Hepatic stellate cell (primary cell): ENCODE measurements around the gene GGA2.
"Not testable (repeated sequence)": the region's sequence is repeated elsewhere in the genome, so short reads cannot be mapped to it uniquely, and the experiment has no call there.

ENCODE experiments used
- DNase-seq: peaks from one replicate; pipeline ENCODE4 v3.0.0; 2011; ENCODE audit warnings: low spot score

Gene GGA2

DNA sequence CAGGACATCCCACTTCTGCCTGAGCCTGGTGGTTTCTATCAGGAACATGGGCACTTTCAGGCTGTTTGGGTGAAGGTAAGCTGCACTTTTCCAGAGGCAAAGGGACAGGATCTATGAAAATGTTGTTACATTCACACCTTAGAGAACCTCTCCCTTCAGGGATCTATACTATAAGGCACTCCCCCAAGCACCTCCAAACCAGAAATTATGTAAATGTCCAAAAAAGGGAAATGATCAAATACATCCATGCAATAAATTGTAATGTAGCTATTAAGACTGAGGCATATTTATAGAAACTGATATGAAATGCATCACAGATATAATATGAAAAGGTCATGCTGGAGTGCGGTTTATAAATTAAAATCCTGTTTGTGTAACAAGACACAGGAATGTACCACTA lies 34.0 kb downstream of the GGA2 start:
- DNase-seq = no peak

DNA sequence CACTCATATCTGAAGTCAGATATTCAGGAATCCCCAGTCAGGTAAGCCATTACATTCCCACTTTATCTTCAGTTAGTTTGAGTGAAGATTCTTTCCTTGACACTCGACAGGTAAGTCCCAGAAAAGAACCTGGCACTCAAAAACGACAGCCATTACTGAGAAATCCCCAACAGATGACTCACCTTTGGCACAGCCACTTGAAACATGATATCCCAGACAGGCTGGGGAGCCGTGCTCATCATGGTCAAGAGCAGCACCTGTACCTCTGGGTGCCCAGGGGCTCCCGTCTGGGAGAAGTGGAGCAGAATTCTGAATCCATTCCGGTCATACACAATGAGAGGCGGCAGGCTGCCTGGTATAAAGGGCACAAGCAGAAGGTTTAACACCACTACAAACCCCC lies 40.5 kb downstream of the GGA2 start:
- DNase-seq = no peak

DNA sequence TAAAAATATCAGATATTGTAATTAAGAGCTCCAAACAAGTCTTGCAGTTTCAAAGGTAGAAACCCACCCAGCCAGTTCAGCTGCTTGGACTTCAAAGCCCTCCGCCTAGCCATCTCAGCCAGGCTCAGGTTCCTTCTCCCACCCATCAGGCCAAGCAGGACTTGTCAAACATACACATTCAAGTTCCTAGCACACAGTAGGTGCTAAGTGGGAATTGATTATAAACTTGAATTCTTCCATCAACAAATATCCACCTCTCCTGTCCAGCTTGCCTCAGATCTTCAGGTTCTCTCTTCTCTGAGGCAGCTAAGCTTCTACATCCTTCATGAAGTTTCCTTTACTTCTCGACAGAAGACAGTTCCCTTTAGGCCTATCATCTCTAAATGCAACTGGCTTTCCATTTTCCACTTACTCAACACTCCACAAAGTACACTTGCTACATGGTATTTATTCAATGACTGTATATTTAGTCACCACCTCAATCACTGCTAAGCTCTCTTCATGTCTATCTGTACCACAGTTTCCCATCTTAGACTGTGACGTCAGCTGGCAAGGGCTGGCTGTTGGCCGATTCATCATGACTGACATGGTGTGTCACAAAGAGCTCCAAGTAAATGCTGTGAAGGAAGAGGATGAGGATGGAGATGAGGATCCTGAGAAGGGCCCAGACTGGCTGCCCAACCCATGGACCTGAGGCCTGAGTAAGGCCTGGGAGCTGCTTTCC lies 44.0 kb downstream of the GGA2 start:
- DNase-seq = peak; percentile 60

DNA sequence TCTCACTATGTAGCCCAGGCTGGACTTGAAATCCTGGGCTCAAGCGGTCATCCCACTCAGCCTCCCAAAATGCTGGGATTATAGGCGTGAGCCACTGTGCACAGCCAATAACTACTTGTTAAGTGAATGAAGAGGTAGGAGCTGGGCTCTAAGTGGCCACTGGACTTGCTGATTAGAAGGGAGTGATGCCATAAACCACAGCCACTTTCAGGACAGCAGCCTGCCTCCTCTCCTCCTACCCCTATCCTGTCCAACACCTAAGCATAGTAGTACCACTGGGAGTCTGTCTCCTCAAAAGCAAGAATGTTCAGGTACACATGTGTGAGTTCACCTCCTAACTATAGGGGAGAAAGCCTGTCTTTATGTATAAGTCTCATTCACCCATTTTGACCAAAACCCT lies 45.1 kb downstream of the GGA2 start:
- DNase-seq = no peak

- DNase-seq = no peak
These were observed 46.1 kb downstream of the GGA2 start for GRCh38 chr16:23464196-23464595.

GRCh38 chr16:23462994-23463393 lies 47.3 kb downstream of the GGA2 start:
- DNase-seq = peak; percentile 32

DNA sequence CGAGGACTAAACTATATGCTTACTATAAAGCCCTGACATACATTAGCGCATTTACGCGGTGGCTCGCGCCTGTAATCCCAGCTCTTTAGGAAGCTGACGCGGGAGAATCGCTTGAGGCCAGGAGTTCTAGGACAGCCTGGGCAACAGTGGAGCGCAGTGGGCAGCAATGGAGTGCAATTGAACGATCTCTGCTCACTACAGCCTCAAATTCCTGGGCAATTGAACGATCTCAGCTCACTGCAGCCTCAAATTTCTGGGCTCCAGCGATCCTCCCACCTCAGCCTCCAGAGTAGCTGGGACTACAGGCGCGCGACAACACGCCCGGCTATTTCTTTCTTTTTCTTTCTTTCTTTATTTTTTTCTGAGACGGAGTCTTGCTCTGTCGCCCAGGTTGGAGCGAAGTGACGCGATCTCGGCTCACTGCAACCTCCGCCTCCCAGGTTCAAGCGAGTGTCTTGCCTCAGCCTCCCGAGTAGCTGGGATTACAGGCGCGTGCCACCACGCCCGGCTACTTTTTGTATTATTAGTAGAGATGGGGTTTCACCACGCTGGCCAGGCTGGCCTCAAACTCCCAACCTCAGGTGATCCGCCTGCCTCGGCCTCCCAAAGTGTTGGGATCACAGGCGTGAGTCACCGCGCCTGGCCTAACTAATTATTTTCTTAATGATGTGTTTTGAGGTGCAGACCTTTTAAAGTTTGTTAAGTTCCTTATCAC lies 56.8 kb downstream of the GGA2 start:
- DNase-seq = no peak

DNA sequence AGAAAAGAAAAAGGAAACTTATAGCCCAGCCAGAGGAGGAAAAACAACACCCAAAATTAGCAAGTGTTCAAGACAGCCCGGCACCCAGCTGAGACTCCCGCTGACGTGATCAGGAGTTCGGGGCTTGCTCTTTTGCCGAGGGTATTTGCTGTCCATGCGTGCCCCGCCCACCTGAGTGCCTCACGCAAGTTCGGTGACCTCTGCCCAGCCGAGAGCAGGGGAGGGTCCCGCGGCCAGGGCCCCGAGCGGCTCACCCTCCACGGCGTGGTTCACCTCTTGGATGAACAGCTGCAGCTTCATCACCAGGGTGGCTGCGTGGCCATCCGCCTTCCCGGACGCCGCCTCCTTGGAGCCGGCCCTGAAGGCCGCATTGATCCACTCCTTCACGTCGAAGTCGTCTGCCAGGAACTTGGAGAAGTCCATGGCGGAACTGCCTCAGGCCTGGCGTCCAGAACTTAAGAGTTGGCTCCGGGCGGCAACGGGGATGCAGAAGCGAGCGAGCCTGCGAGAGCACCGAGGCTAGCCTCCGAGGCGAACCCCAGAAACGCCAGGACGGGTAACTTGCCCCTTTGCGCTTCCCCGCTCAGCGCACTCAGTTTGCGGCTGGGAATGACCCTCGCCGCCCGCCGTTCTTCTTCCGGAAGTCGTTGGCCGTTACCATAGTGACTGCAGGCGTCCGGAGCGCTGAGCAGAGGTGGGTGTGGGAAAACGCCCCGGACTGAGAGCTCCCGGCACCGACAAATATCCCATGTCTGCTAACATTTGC lies 57.5 kb downstream of the GGA2 start, which contains the start of gene COG7:
COG7 (minus strand) TSS at position 618 of the 766 bp plus-strand sequence; CDS start at position 423, 195 bp downstream.
- peak; percentile 87 for DNase-seq

- no peak for DNase-seq
These were observed 58.1 kb downstream of the GGA2 start for GRCh38 chr16:23452221-23452571.

GRCh38 chr16:23448392-23448791 lies 61.9 kb downstream of the GGA2 start:
- DNase-seq = no peak

DNA sequence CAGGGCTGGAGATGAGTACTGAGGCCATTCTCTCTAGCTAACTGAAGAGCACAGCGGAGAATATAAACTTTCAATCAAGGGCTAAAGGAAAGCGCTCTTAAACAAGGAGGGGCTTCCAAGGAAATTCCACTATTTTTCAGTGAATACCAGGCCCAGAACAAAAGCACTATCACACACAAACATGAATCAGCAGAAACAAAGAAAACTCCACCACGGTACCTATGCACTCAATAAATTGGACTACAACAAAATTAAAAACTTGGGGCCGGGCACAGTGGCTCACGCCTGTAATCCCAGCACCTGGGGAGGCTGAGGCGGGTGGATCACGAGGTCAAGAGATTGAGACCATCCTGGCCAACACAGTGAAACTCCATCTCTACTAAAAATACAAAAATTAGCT lies 72.8 kb downstream of the GGA2 start:
- DNase-seq = not testable (repeated sequence)

GRCh38 chr16:23436951-23437350 lies 73.3 kb downstream of the GGA2 start:
- DNase-seq = no peak

GRCh38 chr16:23435500-23435899 lies 74.8 kb downstream of the GGA2 start:
- peak; percentile 46 for DNase-seq

- peak; percentile 38 for DNase-seq
These were observed 75.9 kb downstream of the GGA2 start for GRCh38 chr16:23434380-23434779.

GRCh38 chr16:23433261-23433920 lies 76.9 kb downstream of the GGA2 start:
- DNase-seq = no peak

GRCh38 chr16:23432176-23433128 lies 77.8 kb downstream of the GGA2 start:
- peak; percentile 26 for DNase-seq

DNA sequence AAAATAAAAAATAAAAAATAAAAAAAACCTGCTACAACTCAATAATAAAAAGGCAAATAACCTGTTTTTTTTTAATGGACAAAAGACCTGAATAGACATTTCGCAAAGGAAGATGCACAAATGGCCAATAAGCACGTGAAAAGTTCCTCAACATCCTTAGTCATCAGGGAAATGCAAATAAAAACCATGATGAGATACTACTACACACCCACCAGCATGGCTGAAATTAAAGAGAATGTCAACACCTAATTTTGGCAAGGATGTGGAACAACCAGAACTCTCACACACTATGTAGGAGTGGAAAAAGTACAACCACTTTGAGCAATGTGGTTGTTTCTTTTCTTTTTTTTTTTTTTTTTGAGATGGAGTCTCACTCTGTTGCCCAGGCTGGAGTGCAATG lies 81.9 kb downstream of the GGA2 start:
- DNase-seq = no peak

DNA sequence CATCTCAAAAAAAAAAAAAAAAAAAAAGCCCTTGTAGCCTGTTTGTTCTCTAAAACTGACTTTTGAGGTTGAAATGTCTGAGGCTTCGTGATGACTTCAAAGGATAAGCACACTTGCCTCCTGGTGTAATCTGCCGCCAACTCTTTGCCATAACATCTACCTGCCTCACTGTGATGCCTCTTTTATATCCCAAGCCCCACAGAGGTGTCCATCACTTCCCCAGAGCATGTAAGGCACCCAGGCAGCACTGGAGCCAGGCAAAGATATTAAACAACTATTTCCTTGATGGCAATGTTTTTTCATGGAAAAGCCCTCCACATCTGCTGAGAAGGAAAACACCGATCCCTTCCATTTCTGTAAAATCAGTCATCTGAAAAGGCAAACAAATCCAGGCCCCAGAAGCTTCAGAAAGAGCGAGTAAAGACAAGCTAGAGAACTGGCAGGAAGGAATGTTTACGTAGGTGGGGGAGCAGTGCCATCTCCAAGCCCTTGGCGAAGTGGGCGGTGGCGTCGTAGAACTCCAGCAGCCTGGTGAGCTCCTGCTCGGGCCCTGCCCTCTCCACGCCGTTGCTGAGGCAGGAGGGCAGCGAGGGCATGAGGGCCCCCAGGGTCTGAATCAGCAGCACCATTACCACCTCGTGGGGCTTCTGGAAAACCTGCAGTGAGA lies 85.9 kb downstream of the GGA2 start:
- DNase-seq = no peak

GRCh38 chr16:23423496-23424049 lies 86.7 kb downstream of the GGA2 start:
- DNase-seq = peak; percentile 75

GRCh38 chr16:23420011-23420410 lies 90.3 kb downstream of the GGA2 start:
- peak; percentile 35 for DNase-seq
